Gastrocnemius medialis (tissue), 4 donors: ENCODE measurements around the gene IFITM5. TPM values are rescaled to one million over a fixed set of nuclear protein-coding genes. Genes with fewer than 3 reads are reported as not detected.
"Not testable (repeated sequence)": the region's sequence is repeated elsewhere in the genome, so short reads cannot be mapped to it uniquely, and the experiment has no call there.

Source experiments
- ATAC-seq, 2 donors: fragments of 150-250 bp; one replicate each; pipeline ENCODE4 v1.9.1; 2016
- DNase-seq, 2 donors: peaks; one replicate each; pipeline ENCODE4 v3.0.0-alpha.2; 2019
- H3K27ac ChIP-seq, 4 donors: fragments of 200-600 bp; sonication (generic); 1 replicate in 1 of 4; 2 replicates in 3 of 4; pipeline ENCODE4 v1.5.1; 2016 to 2018; ENCODE audit warnings: mild to moderate bottlenecking in 2 of 4, moderate library complexity in 1 of 4
- H3K27me3 ChIP-seq, 3 donors: fragments of 200-600 bp; sonication (generic) in 2 of 3; 1 replicate in 1 of 3; 2 replicates in 2 of 3; pipeline versions ENCODE4 v1.5.1 to v1.6.0; 2016 to 2019; ENCODE audit warnings: mild to moderate bottlenecking in 1 of 3, moderate library complexity in 1 of 3
- H3K36me3 ChIP-seq, 2 donors: fragments of 200-600 bp; sonication (generic) in 1 of 2; one replicate each; pipeline ENCODE4 v1.5.1; 2017 to 2018
- H3K4me1 ChIP-seq, 2 donors: fragments of 200-600 bp; sonication (generic) in 1 of 2; one replicate each; pipeline ENCODE4 v1.5.1; 2016 to 2017; ENCODE audit warnings: mild to moderate bottlenecking in 2 of 2
- H3K4me3 ChIP-seq, 4 donors: fragments of 200-600 bp; sonication (generic) in 3 of 4; 1 replicate in 1 of 4; 2 replicates in 3 of 4; pipeline ENCODE4 v1.5.1; 2016 to 2019; ENCODE audit warnings: mild to moderate bottlenecking in 2 of 4
- H3K9me3 ChIP-seq, 3 donors: fragments of 200-600 bp; sonication (generic) in 2 of 3; 1 replicate in 1 of 3; 2 replicates in 2 of 3; pipeline ENCODE4 v1.5.1; 2016 to 2019
- POLR2A ChIP-seq, 2 donors: fragments of 450-650 bp; IDR thresholded peaks; one replicate each; pipeline ENCODE4 v1.6.1; 2017; ENCODE audit warnings: antibody characterized with exemption in 2 of 2, mild to moderate bottlenecking in 2 of 2, moderate library complexity in 2 of 2
- in situ Hi-C, 4 donors: fragments of 200-750 bp; cut with MboI; loops; one replicate each; pipeline versions ENCODE4 v1.15.0 to v1.8.0; 2017; ENCODE audit warnings: low sequenced_read_pairs in 4 of 4
- intact Hi-C: fragments of 100-400 bp; cut with DNase I; formaldehyde crosslinking; loops from one replicate; pipeline ENCODE4 v1.15.1; 2023; ENCODE audit warnings: low total_unique reads
- total RNA-seq, 4 donors: library from RNA; depleted of rRNA; stranded (reverse); fragments of >200 nt; gene quantifications; one replicate each; pipeline versions ENCODE4 v1.1.0 to v1.2.3, GENCODE V29; 2016
- TF ChIP-seq, protein P1 (sequence below), 5 experiments: fragments of 450-650 bp in 3 of 5; fragments of 200-600 bp in 2 of 5; sonication (generic) in 2 of 5; IDR thresholded peaks in 4 of 5; conservative IDR thresholded peaks in 1 of 5; 1 replicate in 4 of 5; 2 replicates in 1 of 5; pipeline ENCODE4 v1.5.1; 2016 to 2019; ENCODE audit warnings: antibody characterized with exemption in 5 of 5, mild to moderate bottlenecking in 3 of 5, moderate library complexity in 3 of 5

IFITM5 gene
- total RNA-seq, 4 donors from 2014 or later = not detected

DNA sequence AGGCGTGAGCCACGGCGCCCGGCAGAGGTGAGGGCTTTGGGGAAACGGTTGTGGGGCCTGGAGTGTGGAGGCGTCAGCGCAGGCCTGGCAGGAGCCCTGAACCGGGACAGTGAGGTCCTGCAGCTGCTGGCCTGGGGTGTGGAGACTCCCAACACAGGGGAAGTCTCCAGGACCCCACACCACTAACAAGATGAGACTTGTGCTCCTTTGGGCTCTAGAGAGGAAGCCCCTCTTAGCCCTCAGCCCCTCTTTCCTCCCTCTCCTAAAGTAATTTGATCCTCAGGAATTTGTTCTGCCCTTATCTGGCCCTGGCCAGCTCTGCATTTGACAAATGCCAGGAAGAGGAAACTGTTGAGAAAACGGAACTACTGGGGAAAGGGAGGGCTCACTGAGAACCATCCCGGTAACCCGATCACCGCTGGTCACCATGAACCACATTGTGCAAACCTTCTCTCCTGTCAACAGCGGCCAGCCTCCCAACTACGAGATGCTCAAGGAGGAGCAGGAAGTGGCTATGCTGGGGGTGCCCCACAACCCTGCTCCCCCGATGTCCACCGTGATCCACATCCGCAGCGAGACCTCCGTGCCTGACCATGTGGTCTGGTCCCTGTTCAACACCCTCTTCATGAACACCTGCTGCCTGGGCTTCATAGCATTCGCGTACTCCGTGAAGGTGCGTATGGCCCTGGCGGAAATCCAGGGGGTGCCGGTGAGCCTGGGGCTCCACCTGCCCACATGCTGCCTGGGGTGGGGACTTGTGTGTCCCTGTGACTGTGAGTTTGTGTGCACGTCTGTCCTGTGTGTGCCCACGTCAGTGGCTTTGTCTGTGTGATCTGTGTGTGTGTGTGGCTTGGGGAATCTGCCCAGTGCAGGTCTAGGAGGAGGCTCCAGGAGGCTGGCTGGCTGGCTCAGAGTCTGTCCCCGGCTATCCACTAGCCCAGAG is 8.7 kb upstream of the IFITM5 start, which contains the start of gene IFITM2:
Gene IFITM2, plus strand, starts transcription at position 51 of the 943 bp plus-strand sequence. Its CDS starts 377 bp downstream, at position 428.
- DNase-seq (peak; percentile 52 to 72), ATAC-seq (peak; percentile 71 to 72)
- Histone ChIP-seq H3K27ac (peak within 1 kb of the TSS; percentile 74 to 88 (median 78)), H3K4me1 (peaks cover 7 to 20% of the 10 kb centered on the region in 2 donors), H3K4me3 (peak within 1 kb of the TSS; percentile 51 to 58 (median 54))
- intact Hi-C loops (loop anchor here (5.0 kb wide), 1 partner anchor 49 kb away; no protein-coding TSS in a partner anchor), in situ Hi-C loops (loop anchor here in 1 of 4 donors (10.0 kb wide), 1 partner anchor 47 kb away; no protein-coding TSS in a partner anchor)
- not testable (repeated sequence) for H3K27me3 ChIP-seq, H3K36me3 ChIP-seq, H3K9me3 ChIP-seq
- TF ChIP-seq POLR2A (IDR thresholded peaks at IDR 0.05) = peak; percentile 56 to 68

- Histone ChIP-seq H3K9me3 (no peaks in the 10 kb centered on the region), H3K4me1 (peaks cover 7 to 15% of the 10 kb centered on the region in 2 donors), H3K4me3 (no peak overlapping the region), H3K27me3 (peaks cover 3 to 8% (median 6%) of the 10 kb centered on the region in 3 donors), H3K36me3 (no peaks in the 10 kb centered on the region), H3K27ac (peak overlapping the region; percentile 57 to 88 (median 78))
- TF ChIP-seq POLR2A (IDR thresholded peaks at IDR 0.05) = no peak
- TF ChIP-seq, protein P1, sequence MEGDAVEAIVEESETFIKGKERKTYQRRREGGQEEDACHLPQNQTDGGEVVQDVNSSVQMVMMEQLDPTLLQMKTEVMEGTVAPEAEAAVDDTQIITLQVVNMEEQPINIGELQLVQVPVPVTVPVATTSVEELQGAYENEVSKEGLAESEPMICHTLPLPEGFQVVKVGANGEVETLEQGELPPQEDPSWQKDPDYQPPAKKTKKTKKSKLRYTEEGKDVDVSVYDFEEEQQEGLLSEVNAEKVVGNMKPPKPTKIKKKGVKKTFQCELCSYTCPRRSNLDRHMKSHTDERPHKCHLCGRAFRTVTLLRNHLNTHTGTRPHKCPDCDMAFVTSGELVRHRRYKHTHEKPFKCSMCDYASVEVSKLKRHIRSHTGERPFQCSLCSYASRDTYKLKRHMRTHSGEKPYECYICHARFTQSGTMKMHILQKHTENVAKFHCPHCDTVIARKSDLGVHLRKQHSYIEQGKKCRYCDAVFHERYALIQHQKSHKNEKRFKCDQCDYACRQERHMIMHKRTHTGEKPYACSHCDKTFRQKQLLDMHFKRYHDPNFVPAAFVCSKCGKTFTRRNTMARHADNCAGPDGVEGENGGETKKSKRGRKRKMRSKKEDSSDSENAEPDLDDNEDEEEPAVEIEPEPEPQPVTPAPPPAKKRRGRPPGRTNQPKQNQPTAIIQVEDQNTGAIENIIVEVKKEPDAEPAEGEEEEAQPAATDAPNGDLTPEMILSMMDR (IDR thresholded peaks at IDR 0.05 in 4 of 5, conservative IDR thresholded peaks at IDR 0.05 in 1 of 5) = no peak
- no peak for DNase-seq
- ATAC-seq = no peak
- intact Hi-C loops = loop anchor here (5.0 kb wide), 1 partner anchor 50 kb away; no protein-coding TSS in a partner anchor
- in situ Hi-C loops = loop anchor here in 1 of 4 donors (10.0 kb wide), 1 partner anchor 48 kb away; no protein-coding TSS in a partner anchor
Measured at GRCh38 chr11:306645-307371, 7.5 kb upstream of the IFITM5 start.

DNA sequence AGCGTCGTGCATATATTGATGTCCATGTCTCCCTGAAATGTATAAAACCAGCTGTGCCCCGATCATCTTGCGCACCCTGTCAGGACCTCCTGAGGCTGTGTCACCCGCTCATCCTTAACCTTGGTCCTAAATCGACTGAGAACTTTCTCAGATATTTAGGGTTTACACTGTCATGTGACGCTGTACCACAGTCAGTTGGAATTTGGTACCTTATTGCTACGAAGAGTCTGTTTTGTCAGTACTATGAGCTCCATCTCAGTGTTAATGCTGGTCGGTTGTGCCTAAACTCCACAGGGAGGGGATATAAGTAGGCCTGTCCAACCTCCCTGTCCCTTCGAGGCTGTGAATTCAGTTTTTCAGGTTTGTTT is 6.5 kb upstream of the IFITM5 start:
- H3K9me3 ChIP-seq = no peaks in the 10 kb centered on the region
- no peak for ATAC-seq
- intact Hi-C loops = loop anchor here (5.0 kb wide), 1 partner anchor 51 kb away; no protein-coding TSS in a partner anchor
- no peak for DNase-seq
- peaks cover 3 to 8% (median 6%) of the 10 kb centered on the region in 3 donors for H3K27me3 ChIP-seq
- in situ Hi-C loops = loop anchor here in 1 of 4 donors (10.0 kb wide), 1 partner anchor 49 kb away; no protein-coding TSS in a partner anchor
- no peak for TF ChIP-seq POLR2A (IDR thresholded peaks at IDR 0.05)
- TF ChIP-seq, protein P1 (IDR thresholded peaks at IDR 0.05 in 4 of 5, conservative IDR thresholded peaks at IDR 0.05 in 1 of 5) = no peak
- no peaks in the 10 kb centered on the region for H3K36me3 ChIP-seq
- peak overlapping the region in 3 of 4 donors; percentile 33 to 88 (median 57) for H3K27ac ChIP-seq
- peaks cover 7 to 15% of the 10 kb centered on the region in 2 donors for H3K4me1 ChIP-seq
- no peak overlapping the region for H3K4me3 ChIP-seq

DNA sequence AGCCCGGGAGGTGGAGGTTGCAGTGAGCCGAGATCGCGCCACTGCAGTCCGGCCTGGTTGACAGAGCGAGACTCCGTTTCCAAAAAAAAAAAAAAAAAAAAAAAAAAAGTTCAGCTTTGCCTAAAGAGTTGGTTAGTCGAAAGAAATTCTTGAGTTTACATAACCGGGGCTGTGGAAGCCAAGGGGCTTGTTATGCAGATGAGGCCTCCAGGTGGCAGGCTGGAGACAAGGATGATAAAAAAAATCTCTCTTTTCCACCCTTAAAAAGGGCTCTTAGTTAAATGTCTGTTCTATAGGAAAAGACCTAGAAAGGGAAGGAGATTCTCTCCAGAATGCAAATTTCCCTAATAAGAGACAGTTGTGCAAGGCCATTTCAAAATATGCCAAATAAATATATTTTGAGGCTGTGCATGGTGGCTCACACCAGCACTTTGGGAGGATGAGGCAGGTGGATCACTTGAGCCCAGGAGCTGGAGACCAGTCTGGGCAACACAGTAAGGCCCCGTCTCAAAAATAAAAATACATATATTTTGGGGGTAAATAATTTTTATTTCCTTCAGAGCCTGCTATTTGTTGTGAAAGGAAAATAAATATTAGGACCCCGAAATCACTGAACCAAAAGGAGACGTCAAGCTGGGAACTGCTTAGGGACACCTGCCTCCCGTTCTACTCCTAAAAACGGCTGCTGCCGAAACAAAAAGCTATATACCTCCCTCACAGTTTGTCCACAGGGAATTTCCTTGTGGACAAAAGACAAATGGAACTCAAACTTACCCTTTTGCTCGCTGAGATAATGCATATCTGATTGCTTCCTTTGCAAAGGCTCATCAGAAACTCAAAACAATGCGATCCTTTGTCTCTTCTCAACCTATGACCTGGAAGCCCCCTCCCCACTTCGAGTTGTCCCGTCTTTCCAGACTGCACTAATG is 5.9 kb upstream of the IFITM5 start:
- H3K4me3 ChIP-seq = no peak overlapping the region
- TF ChIP-seq, protein P1 (IDR thresholded peaks at IDR 0.05 in 4 of 5, conservative IDR thresholded peaks at IDR 0.05 in 1 of 5) = peak; percentile 16 to 58 (median 53)
- no peak for TF ChIP-seq POLR2A (IDR thresholded peaks at IDR 0.05)
- no peaks in the 10 kb centered on the region for H3K36me3 ChIP-seq
- in situ Hi-C loops = loop anchor here in 1 of 4 donors (10.0 kb wide), 1 partner anchor 50 kb away; no protein-coding TSS in a partner anchor
- H3K9me3 ChIP-seq = no peaks in the 10 kb centered on the region
- peak overlapping the region in 3 of 4 donors; percentile 9 to 88 (median 33) for H3K27ac ChIP-seq
- intact Hi-C loops = loop anchor here (5.0 kb wide), 1 partner anchor 52 kb away; no protein-coding TSS in a partner anchor
- no peak for DNase-seq
- H3K4me1 ChIP-seq = peaks cover 7 to 15% of the 10 kb centered on the region in 2 donors
- peaks cover 7 to 11% (median 8%) of the 10 kb centered on the region in 3 donors for H3K27me3 ChIP-seq
- ATAC-seq = peak; percentile 50 to 53
